HL-60 (cell line): ENCODE data around the gene FBXO28.

Experiments
- DNase-seq, 2 experiments: peaks; one replicate each; pipeline ENCODE4 v3.0.0-alpha.2; 2010 to 2020; ENCODE audit warnings: low read depth in 1 of 2, low spot score in 1 of 2
- H3K27ac ChIP-seq: fragments of 250-450 bp; sonication (Bioruptor Pico); replicated peaks from 2 replicates; pipeline ENCODE4 v1.5.1; 2020; ENCODE audit warnings: mild to moderate bottlenecking, moderate library complexity
- H3K27me3 ChIP-seq: fragments of 250-450 bp; sonication (Bioruptor Pico); 2 replicates; pipeline ENCODE4 v1.5.1; 2021; ENCODE audit warnings: mild to moderate bottlenecking, moderate library complexity; ENCODE audit not compliant: insufficient read depth, poor library complexity, severe bottlenecking
- H3K4me3 ChIP-seq: replicated peaks from 2 replicates; pipeline ENCODE4 v1.5.1; 2011; ENCODE audit warnings: mild to moderate bottlenecking, control low read depth, low read length; ENCODE audit not compliant: insufficient read depth
- CTCF ChIP-seq: IDR thresholded peaks from one replicate; pipeline ENCODE4 v1.5.1; 2011; ENCODE audit warnings: low read length, control low read depth, inconsistent platforms; ENCODE audit not compliant: insufficient read depth
- GABPA ChIP-seq: IDR thresholded peaks from 2 replicates; pipeline ENCODE4 v1.6.1; 2012; ENCODE audit warnings: low read depth
- POLR2AphosphoS5 ChIP-seq: IDR thresholded peaks from 2 replicates; pipeline ENCODE4 v1.6.1; 2012; ENCODE audit warnings: low read depth
- REST ChIP-seq: IDR thresholded peaks from 2 replicates; pipeline ENCODE4 v1.6.1; 2012; ENCODE audit warnings: low read depth; ENCODE audit not compliant: insufficient replicate concordance
- SPI1 ChIP-seq: IDR thresholded peaks from 2 replicates; pipeline ENCODE4 v1.6.1; 2012; ENCODE audit warnings: low read depth, mild to moderate bottlenecking, borderline replicate concordance

Gene FBXO28

GRCh38 chr1:224092601-224093000, 21.3 kb upstream of the FBXO28 start:
- H3K4me3 ChIP-seq: no peak overlapping the region
- TF ChIP-seq CTCF (no peak), SPI1 (no peak), GABPA (no peak), REST (no peak), POLR2AphosphoS5 (no peak)
- no peak for DNase-seq
- no peaks in the 10 kb centered on the region for H3K27me3 ChIP-seq
- no peak overlapping the region for H3K27ac ChIP-seq

- TF ChIP-seq REST: no peak
- TF ChIP-seq CTCF: no peak
- TF ChIP-seq POLR2AphosphoS5: no peak
- no peak for TF ChIP-seq SPI1
- no peak for TF ChIP-seq GABPA
- no peak overlapping the region for H3K27ac ChIP-seq
- no peak for DNase-seq
Observed at GRCh38 chr1:224095339-224095738, 18.6 kb upstream of the FBXO28 start.

GRCh38 chr1:224095867-224096266, 18.0 kb upstream of the FBXO28 start:
- no peak overlapping the region for H3K4me3 ChIP-seq
- no peak for DNase-seq
- no peak for TF ChIP-seq CTCF
- no peak for TF ChIP-seq GABPA
- TF ChIP-seq POLR2AphosphoS5: no peak
- TF ChIP-seq SPI1: no peak
- TF ChIP-seq REST: no peak
- H3K27me3 ChIP-seq: no peaks in the 10 kb centered on the region
- H3K27ac ChIP-seq: no peak overlapping the region

More at GRCh38 chr1:224095339-224095738, 18.6 kb upstream of the FBXO28 start:
- Histone ChIP-seq H3K4me3 (no peak overlapping the region), H3K27me3 (no peaks in the 10 kb centered on the region)
